ENCODE data around the gene TBCB.

TBCB gene

GRCh38 chr19:36152352-36153091 lies 37.3 kb downstream of the TBCB start, which contains the start of gene COX7A1:
TSS of gene COX7A1 (minus strand) at chr19:36152447. CDS start at chr19:36152407, 40 bp downstream.
- Histone ChIP-seq H3K27ac (ENCODE audit: low read depth, low read length) (no peak within 1 kb of the TSS), H3K4me3 (ENCODE audit: low read length) (no peak within 1 kb of the TSS)

DNA sequence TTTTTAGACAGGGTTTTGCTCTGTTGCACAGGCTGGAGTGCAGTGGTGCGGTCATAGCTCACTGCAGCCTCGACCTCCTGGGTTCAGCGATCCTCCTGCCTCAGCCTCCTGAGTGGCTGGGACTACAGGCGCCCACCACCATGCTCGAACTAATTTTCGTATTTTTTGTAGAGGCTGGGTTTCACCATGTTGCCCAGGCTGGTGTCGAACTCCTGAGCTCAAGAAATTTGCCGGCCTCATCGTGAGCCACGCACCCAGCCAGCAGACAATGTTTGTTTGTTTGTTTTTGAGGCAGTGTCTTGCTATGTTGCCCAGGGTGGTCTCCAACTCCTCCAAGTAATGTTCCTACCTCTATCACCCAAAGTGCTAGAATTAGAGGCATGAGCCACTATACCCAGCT lies 37.9 kb downstream of the TBCB start:
- H3K4me3 ChIP-seq (ENCODE audit: low read length), result no peak overlapping the region
- no peaks in the 10 kb centered on the region for H3K9me2 ChIP-seq (replicated peaks; ENCODE audit: control insufficient read depth, low read length)
- H3K36me3 ChIP-seq (ENCODE audit: control insufficient read depth, low read length), result peaks cover 19% of the 10 kb centered on the region
- H3K4me1 ChIP-seq (ENCODE audit: control insufficient read depth, low read length), result no peaks in the 10 kb centered on the region
- H3K9me3 ChIP-seq (ENCODE audit: control insufficient read depth, insufficient read depth, low read length), result no peaks in the 10 kb centered on the region
- H4K20me1 ChIP-seq (ENCODE audit: control insufficient read depth, insufficient read depth, low read depth, low read length), result no peaks in the 10 kb centered on the region
- H3K27ac ChIP-seq (ENCODE audit: low read depth, low read length), result no peak overlapping the region
- H3F3A ChIP-seq (ENCODE audit: control insufficient read depth, insufficient read depth), result no peaks in the 10 kb centered on the region
- TF ChIP-seq EZH2phosphoT487 (IDR thresholded peaks at IDR 0.05; ENCODE audit: borderline replicate concordance, low read length), result no peak
- no peak for TF ChIP-seq CTCF (IDR thresholded peaks at IDR 0.05; ENCODE audit: low read depth, low read length, poor library complexity, severe bottlenecking)
- H3K27me3 ChIP-seq (ENCODE audit: control insufficient read depth, low read length), result no peaks in the 10 kb centered on the region
- H3K79me2 ChIP-seq (ENCODE audit: control insufficient read depth, low read length), result no peaks in the 10 kb centered on the region
- H3K4me2 ChIP-seq (ENCODE audit: low read length), result no peak overlapping the region

More at GRCh38 chr19:36152352-36153091, 37.3 kb downstream of the TBCB start, which contains the start of gene COX7A1:
- TF ChIP-seq CTCF (IDR thresholded peaks at IDR 0.05; ENCODE audit: low read depth, low read length, poor library complexity, severe bottlenecking) (no peak), EZH2phosphoT487 (IDR thresholded peaks at IDR 0.05; ENCODE audit: borderline replicate concordance, low read length) (no peak)
- Histone ChIP-seq H3F3A (ENCODE audit: control insufficient read depth, insufficient read depth) (no peaks in the 10 kb centered on the region), H3K9me2 (replicated peaks; ENCODE audit: control insufficient read depth, low read length) (no peaks in the 10 kb centered on the region), H3K79me2 (ENCODE audit: control insufficient read depth, low read length) (no peaks in the 10 kb centered on the region), H3K36me3 (ENCODE audit: control insufficient read depth, low read length) (peaks cover 19% of the 10 kb centered on the region), H4K20me1 (ENCODE audit: control insufficient read depth, insufficient read depth, low read depth, low read length) (no peaks in the 10 kb centered on the region), H3K4me2 (ENCODE audit: low read length) (no peak within 1 kb of the TSS), H3K27me3 (ENCODE audit: control insufficient read depth, low read length) (no peaks in the 10 kb centered on the region), H3K4me1 (ENCODE audit: control insufficient read depth, low read length) (no peaks in the 10 kb centered on the region), H3K9me3 (ENCODE audit: control insufficient read depth, insufficient read depth, low read length) (no peaks in the 10 kb centered on the region)

DNA sequence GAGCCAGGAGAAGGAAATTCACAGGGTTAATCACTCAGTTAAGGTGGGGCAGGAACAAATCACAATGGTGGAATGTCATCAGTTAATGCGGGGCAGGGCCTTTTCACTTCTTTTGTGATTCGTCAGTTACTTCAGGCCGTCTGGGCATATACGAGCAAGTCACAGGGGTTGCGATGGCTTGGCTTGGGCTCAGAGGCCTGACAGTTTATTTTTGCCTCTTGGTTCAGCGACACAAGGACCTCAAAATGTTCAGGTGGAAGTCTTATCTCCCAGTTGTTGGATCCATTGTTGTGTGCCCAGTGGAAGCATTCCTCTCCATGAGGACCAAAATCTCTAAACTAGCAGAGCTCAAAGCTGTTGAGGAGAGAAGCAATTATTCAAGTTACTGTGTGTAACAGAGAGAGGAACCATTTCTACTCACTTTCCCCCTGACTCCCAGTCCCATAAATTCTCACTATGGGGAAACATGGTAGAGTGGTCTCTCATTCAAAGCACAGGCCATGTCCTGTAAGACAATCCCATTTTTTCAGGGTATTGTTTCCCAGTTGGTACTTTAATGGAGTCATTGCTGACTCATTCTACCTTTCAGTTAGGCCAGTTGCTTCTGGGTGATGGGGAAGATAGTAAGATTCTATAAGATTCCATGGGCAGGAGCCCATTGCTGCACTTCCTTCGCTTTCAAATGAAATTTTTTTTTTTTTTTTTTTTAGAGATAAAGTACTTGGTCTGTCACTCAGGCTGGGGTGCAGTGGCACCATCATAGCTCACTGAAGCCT lies 45.7 kb downstream of the TBCB start:
- Histone ChIP-seq H3K9me3 (ENCODE audit: control insufficient read depth, insufficient read depth, low read length) (no peaks in the 10 kb centered on the region), H3K79me2 (ENCODE audit: control insufficient read depth, low read length) (no peaks in the 10 kb centered on the region), H3K27ac (ENCODE audit: low read depth, low read length) (no peak overlapping the region), H3K27me3 (ENCODE audit: control insufficient read depth, low read length) (no peaks in the 10 kb centered on the region), H3K4me2 (ENCODE audit: low read length) (no peak overlapping the region), H4K20me1 (ENCODE audit: control insufficient read depth, insufficient read depth, low read depth, low read length) (no peaks in the 10 kb centered on the region), H3K36me3 (ENCODE audit: control insufficient read depth, low read length) (no peaks in the 10 kb centered on the region), H3K4me1 (ENCODE audit: control insufficient read depth, low read length) (no peaks in the 10 kb centered on the region), H3K4me3 (ENCODE audit: low read length) (no peak overlapping the region), H3K9me2 (replicated peaks; ENCODE audit: control insufficient read depth, low read length) (no peaks in the 10 kb centered on the region), H3F3A (ENCODE audit: control insufficient read depth, insufficient read depth) (no peaks in the 10 kb centered on the region)
- TF ChIP-seq EZH2phosphoT487 (IDR thresholded peaks at IDR 0.05; ENCODE audit: borderline replicate concordance, low read length), result no peak
- no peak for TF ChIP-seq CTCF (IDR thresholded peaks at IDR 0.05; ENCODE audit: low read depth, low read length, poor library complexity, severe bottlenecking)

Measured in DOHH2 (cell line).